ENCODE measurements around the gene ANAPC13. TPM values are rescaled to one million over a fixed set of nuclear protein-coding genes. Genes with fewer than 3 reads are reported as not detected.

ANAPC13 gene
- total RNA-seq, 1 donor from 2014 or later = 51.4 TPM

DNA sequence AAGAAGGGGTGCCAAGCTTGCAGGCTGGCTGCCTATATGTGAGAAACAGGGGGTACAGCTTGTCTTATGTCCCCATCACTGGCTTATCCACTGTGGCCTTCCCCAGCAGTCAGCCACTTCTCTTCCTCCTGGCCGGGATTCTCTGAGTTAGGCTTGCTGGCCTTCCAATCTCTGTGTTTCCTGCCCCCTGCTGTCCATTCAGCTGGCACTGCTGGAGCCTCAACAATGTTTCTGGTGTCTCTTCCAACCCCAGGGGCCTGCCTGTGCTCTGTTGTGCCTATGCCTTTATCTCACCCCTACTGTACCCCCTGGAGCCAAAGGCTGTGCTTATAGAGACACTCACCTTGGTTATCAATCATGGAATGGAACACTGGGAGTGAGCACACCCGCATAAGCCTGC lies 36.5 kb downstream of the ANAPC13 start:
- DNase-seq = peak; percentile 54

DNA sequence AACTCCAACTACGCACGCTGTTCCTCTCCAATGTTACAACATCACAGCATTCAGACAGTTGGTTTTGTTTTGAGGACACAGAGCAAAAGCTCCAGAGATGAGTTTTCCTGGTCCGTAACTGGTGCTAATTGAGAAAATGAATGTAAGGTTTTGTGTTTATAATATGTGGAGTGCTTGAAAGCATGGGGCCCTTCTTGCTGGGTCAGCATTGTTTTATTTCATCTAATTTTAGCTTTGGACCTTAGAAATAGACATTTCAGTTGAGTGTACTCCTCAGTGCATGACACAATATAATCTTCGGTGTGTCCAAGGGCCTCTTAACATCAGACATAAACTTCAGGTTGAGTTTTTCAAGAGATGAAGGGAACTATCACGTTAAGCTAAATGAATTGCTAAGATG lies 37.1 kb downstream of the ANAPC13 start:
- no peak for DNase-seq

GRCh38 chr3:134447351-134447750 lies 38.4 kb downstream of the ANAPC13 start:
- DNase-seq = no peak

DNA sequence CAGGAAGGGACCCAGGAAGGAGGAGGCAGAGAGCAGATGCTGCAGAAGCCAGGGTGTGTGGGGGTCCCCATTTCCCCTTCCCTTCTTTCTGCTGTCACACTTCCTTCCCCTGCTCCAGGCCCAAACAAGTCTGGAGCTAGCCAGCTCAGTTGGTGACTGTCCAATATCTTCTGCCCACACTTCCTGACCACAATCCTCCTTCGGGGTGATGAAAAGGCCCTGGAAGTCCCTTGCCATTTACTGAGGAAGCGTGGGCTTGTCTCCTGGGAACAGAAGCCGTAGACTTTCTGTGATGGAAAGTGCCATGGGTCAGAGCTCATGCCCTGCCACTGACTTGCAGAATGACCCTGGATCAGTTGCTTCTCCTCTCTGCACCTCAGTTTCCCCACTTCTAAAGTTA lies 39.0 kb downstream of the ANAPC13 start:
- no peak for DNase-seq

DNA sequence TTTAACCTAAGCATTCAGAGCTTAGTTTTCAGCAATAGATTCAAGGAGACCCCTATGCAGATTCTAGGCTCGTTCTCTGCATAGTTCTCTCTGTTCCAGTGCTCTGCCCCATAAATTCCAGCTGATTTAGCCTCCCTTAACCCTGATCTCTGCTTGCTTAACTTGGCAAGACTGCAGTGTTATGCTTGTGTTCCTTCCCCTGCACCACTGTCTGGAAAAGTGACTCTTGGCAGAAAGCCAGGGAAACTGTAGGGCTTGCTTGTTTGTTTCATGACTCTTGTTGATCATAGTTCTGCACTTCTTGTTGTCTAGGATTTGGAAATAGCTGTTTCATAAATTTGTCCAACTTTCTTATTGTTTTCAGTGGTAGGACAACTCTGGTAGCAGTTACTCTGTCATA lies 40.1 kb downstream of the ANAPC13 start:
- no peak for DNase-seq

- DNase-seq = no peak
These were observed 40.7 kb downstream of the ANAPC13 start for GRCh38 chr3:134445095-134445494.

DNA sequence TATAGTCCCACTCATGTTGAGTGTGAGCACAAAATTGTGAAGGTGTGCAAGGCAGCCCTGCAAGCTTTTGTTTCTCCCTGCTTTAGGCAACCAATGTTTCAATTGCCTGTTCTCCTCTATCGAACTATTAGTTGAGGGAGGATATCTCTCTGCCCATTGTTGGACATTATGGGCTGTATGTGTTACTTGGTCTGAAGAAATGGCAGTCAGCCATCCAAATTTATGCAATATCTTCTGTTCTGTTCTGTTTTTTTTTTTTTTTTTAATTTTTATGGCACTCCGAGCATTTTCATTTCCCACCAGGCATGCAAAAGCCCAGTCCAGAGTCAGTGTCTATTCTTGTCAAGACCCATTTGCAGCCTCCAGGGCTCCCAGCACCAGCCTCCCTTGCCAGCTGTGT lies 44.0 kb downstream of the ANAPC13 start:
- DNase-seq = no peak

GRCh38 chr3:134441321-134441720 lies 44.5 kb downstream of the ANAPC13 start:
- DNase-seq = no peak

- no peak for DNase-seq
These were observed 48.5 kb downstream of the ANAPC13 start for GRCh38 chr3:134437211-134437752.

DNA sequence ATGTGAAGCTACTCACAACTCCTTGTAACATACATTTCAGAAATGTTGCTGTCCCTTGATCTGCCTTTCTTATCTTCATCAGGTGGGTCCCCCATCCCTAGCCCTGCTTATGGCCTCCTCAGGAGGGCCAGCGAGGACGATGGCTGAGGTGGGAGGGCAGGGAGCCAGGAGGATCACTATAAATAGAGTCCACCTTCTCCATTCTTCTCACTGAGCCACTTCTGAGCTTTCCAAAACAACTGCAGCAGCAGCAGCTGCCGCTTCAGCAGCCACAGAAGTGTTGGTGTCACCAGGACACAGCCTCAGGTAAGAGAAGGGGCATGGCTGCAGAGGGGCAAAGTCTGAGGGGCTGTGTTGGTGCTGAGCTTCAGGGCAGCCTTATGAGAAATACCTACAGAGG lies 53.5 kb downstream of the ANAPC13 start:
- no peak for DNase-seq

DNA sequence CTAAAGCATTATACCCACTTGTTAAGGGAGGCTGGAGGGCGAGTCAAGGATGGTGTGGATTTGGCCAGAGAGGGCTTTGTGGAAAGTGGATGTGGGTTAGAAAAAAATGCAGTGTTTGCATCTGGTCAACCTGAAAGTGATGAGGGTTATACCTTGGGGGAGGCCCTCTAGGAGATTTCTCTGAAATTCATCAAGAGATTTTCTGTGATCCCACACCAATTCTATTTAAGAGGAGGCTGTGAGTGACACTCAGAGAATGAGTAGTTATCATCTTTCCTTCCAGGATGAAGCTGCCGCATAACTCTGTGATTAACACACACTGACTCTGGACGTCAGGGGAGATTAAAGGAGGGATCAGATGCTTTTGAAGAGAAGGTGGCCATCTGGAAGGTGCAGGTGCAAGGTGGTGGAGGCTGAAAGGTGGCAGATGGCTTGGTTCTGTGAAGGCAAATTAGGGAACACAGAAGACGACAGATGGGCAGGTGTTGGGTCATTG lies 54.8 kb downstream of the ANAPC13 start:
- DNase-seq = no peak

DNA sequence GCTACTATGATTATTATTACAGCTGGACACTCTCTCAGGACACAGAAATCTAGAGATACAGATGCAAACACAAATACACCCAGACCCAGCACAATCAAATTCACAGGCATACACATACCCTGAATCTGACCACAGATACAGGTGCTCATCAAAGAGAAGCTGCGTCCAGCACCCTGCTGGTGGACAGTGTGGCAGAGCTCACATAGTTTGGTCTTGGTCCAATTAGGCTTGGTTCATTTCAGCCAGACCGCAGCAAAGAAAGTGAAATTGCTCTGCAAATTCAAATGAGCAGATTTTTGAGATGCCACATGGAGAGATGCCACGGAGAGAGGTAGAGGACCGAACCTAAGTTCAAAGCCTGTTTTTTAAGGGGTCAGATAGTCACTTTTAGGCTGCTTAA lies 55.6 kb downstream of the ANAPC13 start:
- DNase-seq = no peak

GRCh38 chr3:134428401-134428800 lies 57.4 kb downstream of the ANAPC13 start:
- DNase-seq = no peak

Other genes with a start within 250 kb of the ANAPC13 start
- 111 TPM for gene RYK, start 235.1 kb downstream of the ANAPC13 start, total RNA-seq
- 77.2 TPM for gene AMOTL2, start 111.5 kb downstream of the ANAPC13 start, total RNA-seq
- gene CEP63, start 72 bp upstream of the ANAPC13 start, total RNA-seq = 28.9 TPM
- gene KY, start 165.0 kb upstream of the ANAPC13 start, total RNA-seq = 222 TPM